Neural cell (in vitro differentiated cells): ENCODE data around the gene MDFIC.

Source experiments
- CTCF ChIP-seq: fragments of 450-650 bp; IDR thresholded peaks from 2 replicates; pipeline ENCODE4 v1.5.1; 2014; ENCODE audit warnings: antibody characterized with exemption, mild to moderate bottlenecking, moderate library complexity; ENCODE audit not compliant: poor library complexity, severe bottlenecking
- EP300 ChIP-seq: fragments of 450-650 bp; conservative IDR thresholded peaks from 2 replicates; pipeline ENCODE4 v1.6.1; 2014; ENCODE audit warnings: antibody characterized with exemption, mild to moderate bottlenecking, moderate library complexity; ENCODE audit not compliant: poor library complexity, severe bottlenecking
- POLR2AphosphoS5 ChIP-seq: IDR thresholded peaks from 2 replicates; pipeline ENCODE4 v1.6.1; 2012
- RAD21 ChIP-seq: fragments of 450-650 bp; conservative IDR thresholded peaks from 2 replicates; pipeline ENCODE4 v1.6.1; 2014; ENCODE audit warnings: antibody characterized with exemption, mild to moderate bottlenecking, moderate library complexity
- REST ChIP-seq: IDR thresholded peaks from 2 replicates; pipeline ENCODE4 v1.6.1; 2012; ENCODE audit warnings: borderline replicate concordance
- TAF1 ChIP-seq: IDR thresholded peaks from 2 replicates; pipeline ENCODE4 v1.6.1; 2012; ENCODE audit warnings: low read depth

- TF ChIP-seq CTCF (no peak), RAD21 (no peak), TAF1 (no peak), REST (no peak), EP300 (no peak), POLR2AphosphoS5 (no peak)
These were observed 15.6 kb downstream of the MDFIC start for GRCh38 chr7:114937446-114937845.
